Skin epidermis (tissue), 12 donors: ENCODE data around the gene GALNT18.
A peak's percentile ranks its signal among the peaks of the same experiment; 100 is the strongest.

Experiments used
- H3K27ac ChIP-seq, 21 experiments: fragments of 200-600 bp; sonication (generic) in 11 of 21; one replicate each; pipeline ENCODE4 v1.5.0; 2020; ENCODE audit warnings: mild to moderate bottlenecking in 3 of 21, inconsistent platforms in 2 of 21, moderate library complexity in 2 of 21
- H3K4me3 ChIP-seq, 7 experiments: fragments of 200-600 bp; sonication (generic) in 2 of 7; one replicate each; pipeline ENCODE4 v1.5.0; 2020; ENCODE audit warnings: inconsistent platforms in 2 of 7, mild to moderate bottlenecking in 2 of 7, moderate library complexity in 1 of 7

The GALNT18 gene

GRCh38 chr11:11540157-11540556 is 81.6 kb downstream of the GALNT18 start:
- no peak overlapping the region for H3K4me3 ChIP-seq
- no peak overlapping the region for H3K27ac ChIP-seq

GRCh38 chr11:11538277-11538960 is 83.4 kb downstream of the GALNT18 start:
- Histone ChIP-seq H3K27ac (no peak overlapping the region), H3K4me3 (no peak overlapping the region)

- H3K27ac ChIP-seq = no peak overlapping the region
- H3K4me3 ChIP-seq = no peak overlapping the region
Measured at GRCh38 chr11:11537871-11538270, 83.9 kb downstream of the GALNT18 start.

- Histone ChIP-seq H3K4me3 (no peak overlapping the region), H3K27ac (no peak overlapping the region)
Measured at GRCh38 chr11:11537372-11537771, 84.4 kb downstream of the GALNT18 start.

GRCh38 chr11:11536650-11537049 is 85.2 kb downstream of the GALNT18 start:
- Histone ChIP-seq H3K4me3 (no peak overlapping the region), H3K27ac (peak overlapping the region in 1 of 21 experiments; percentile 54)

- peak overlapping the region in 1 of 21 experiments; percentile 54 for H3K27ac ChIP-seq
- no peak overlapping the region for H3K4me3 ChIP-seq
Measured at GRCh38 chr11:11535611-11536010, 86.2 kb downstream of the GALNT18 start.

GRCh38 chr11:11534981-11535380 is 86.8 kb downstream of the GALNT18 start:
- H3K4me3 ChIP-seq = no peak overlapping the region
- no peak overlapping the region for H3K27ac ChIP-seq

GRCh38 chr11:11533751-11534150 is 88.1 kb downstream of the GALNT18 start:
- Histone ChIP-seq H3K4me3 (no peak overlapping the region), H3K27ac (no peak overlapping the region)

GRCh38 chr11:11533057-11533456 is 88.7 kb downstream of the GALNT18 start:
- Histone ChIP-seq H3K27ac (no peak overlapping the region), H3K4me3 (no peak overlapping the region)

- Histone ChIP-seq H3K4me3 (no peak overlapping the region), H3K27ac (no peak overlapping the region)
Measured at GRCh38 chr11:11532574-11532973, 89.2 kb downstream of the GALNT18 start.

GRCh38 chr11:11531131-11531908 is 90.5 kb downstream of the GALNT18 start:
- Histone ChIP-seq H3K4me3 (no peak overlapping the region), H3K27ac (no peak overlapping the region)

- Histone ChIP-seq H3K4me3 (no peak overlapping the region), H3K27ac (no peak overlapping the region)
Measured at GRCh38 chr11:11528986-11529385, 92.8 kb downstream of the GALNT18 start.

- H3K27ac ChIP-seq = no peak overlapping the region
- H3K4me3 ChIP-seq = no peak overlapping the region
Measured at GRCh38 chr11:11525283-11525682, 96.5 kb downstream of the GALNT18 start.

- no peak overlapping the region for H3K4me3 ChIP-seq
- no peak overlapping the region for H3K27ac ChIP-seq
Measured at GRCh38 chr11:11524436-11525061, 97.3 kb downstream of the GALNT18 start.

- no peak overlapping the region for H3K27ac ChIP-seq
- H3K4me3 ChIP-seq = no peak overlapping the region
Measured at GRCh38 chr11:11522591-11522990, 99.2 kb downstream of the GALNT18 start.

GRCh38 chr11:11521306-11522002 is 100.4 kb downstream of the GALNT18 start:
- H3K27ac ChIP-seq = no peak overlapping the region

GRCh38 chr11:11520231-11521015 is 101.4 kb downstream of the GALNT18 start:
- H3K4me3 ChIP-seq = no peak overlapping the region
- H3K27ac ChIP-seq = peak overlapping the region in 2 of 21 experiments; percentile 1 to 7

More at GRCh38 chr11:11521306-11522002, 100.4 kb downstream of the GALNT18 start:
- no peak overlapping the region for H3K4me3 ChIP-seq

GRCh38 chr11:11519184-11519583 is 102.6 kb downstream of the GALNT18 start:
- Histone ChIP-seq H3K4me3 (no peak overlapping the region), H3K27ac (no peak overlapping the region)

- no peak overlapping the region for H3K4me3 ChIP-seq
- no peak overlapping the region for H3K27ac ChIP-seq
Measured at GRCh38 chr11:11514246-11514645, 107.6 kb downstream of the GALNT18 start.
